NT2/D1 (cell line): ENCODE data around the gene TMED5.

Source experiments
- DNase-seq: peaks from one replicate; pipeline ENCODE4 v3.0.0-alpha.2; 2011; ENCODE audit warnings: low read depth, low spot score
- H3K27me3 ChIP-seq: 2 replicates; pipeline ENCODE4 v1.6.0; 2011; ENCODE audit warnings: mild to moderate bottlenecking; ENCODE audit not compliant: insufficient read length, insufficient read depth
- H3K36me3 ChIP-seq: 2 replicates; pipeline ENCODE4 v1.6.1; 2011; ENCODE audit warnings: mild to moderate bottlenecking, low read length, mixed read lengths; ENCODE audit not compliant: insufficient read depth, insufficient read length
- H3K4me1 ChIP-seq: 2 replicates; pipeline ENCODE4 v1.5.1; 2011; ENCODE audit not compliant: insufficient read depth, insufficient read length
- H3K4me3 ChIP-seq: 2 replicates; pipeline ENCODE4 v1.5.1; 2011; ENCODE audit warnings: low read depth; ENCODE audit not compliant: insufficient read length
- H3K9ac ChIP-seq: 2 replicates; pipeline ENCODE4 v1.6.0; 2011; ENCODE audit warnings: low read depth; ENCODE audit not compliant: insufficient read length
- H3K9me3 ChIP-seq: 2 replicates; pipeline ENCODE4 v1.5.1; 2011; ENCODE audit warnings: mild to moderate bottlenecking, low read length; ENCODE audit not compliant: insufficient read depth
- SUZ12 ChIP-seq: IDR thresholded peaks from 2 replicates; pipeline ENCODE4 v1.6.1; 2011; ENCODE audit not compliant: insufficient read length, insufficient read depth; ENCODE audit errors: extremely low read depth
- YY1 ChIP-seq: IDR thresholded peaks from 2 replicates; pipeline ENCODE4 v1.6.1; 2011; ENCODE audit not compliant: insufficient read length, insufficient read depth
- ZNF274 ChIP-seq: IDR thresholded peaks from 2 replicates; pipeline ENCODE4 v1.6.1; 2011; ENCODE audit warnings: mild to moderate bottlenecking, low read depth, low read length

Gene TMED5

DNA sequence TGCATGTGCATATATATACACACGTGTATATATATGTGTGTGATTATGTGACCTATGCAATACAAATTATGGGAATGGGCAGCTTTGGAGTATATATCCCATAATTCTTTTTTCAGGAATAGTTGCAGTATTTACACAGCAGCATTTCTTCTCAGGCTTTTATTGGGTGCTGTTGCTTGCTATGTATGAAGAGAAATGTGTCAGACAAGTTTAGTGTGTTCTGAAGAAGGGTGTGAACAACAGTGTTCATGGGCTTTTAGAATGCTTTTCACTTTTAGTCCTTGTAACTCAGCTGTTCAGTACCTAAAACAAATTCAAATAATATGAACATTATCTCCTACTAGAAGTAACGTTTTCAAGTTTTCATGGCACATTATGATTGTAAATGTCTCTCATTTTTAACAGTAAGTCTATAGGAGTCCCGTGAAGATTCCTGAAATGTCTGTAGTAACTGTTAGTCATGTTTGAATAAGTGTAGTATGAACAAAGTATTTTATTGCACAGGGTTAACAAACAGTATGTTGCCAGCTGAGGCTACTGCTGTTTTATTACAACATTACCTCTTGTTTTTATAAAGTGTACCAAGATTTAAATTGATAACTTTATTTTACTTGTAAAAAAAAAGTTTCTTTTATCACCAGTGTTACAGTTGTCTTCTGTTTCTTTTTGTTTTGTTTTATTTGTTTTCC, 42.5 kb downstream of the TMED5 start:
- Histone ChIP-seq H3K4me1 (no peaks in the 10 kb centered on the region), H3K4me3 (no peak overlapping the region), H3K9me3 (no peaks in the 10 kb centered on the region), H3K36me3 (peaks cover 83% of the 10 kb centered on the region), H3K9ac (no peak overlapping the region), H3K27me3 (no peaks in the 10 kb centered on the region)
- no peak for TF ChIP-seq ZNF274
- TF ChIP-seq YY1: no peak
- no peak for TF ChIP-seq SUZ12
- DNase-seq: no peak

DNA sequence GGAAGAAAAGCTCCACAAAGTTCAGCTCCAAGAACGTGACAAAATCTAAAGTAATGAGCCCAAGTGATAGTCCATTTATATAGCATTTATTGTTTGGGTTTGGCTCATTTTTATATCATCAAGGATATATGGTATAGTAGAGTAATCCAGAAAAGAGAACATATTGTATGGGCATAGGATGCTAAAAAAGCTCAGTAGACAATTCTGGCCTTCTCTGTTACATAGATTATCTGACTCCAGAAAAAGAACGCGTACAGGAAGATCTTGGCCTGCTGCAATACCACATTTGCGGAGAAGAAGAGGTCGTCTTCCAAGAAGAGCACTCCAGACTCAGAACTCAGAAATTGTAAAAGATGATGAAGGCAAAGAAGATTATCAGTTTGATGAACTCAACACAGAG, 43.8 kb downstream of the TMED5 start:
- Histone ChIP-seq H3K9me3 (no peaks in the 10 kb centered on the region), H3K36me3 (peaks cover 84% of the 10 kb centered on the region), H3K4me3 (no peak overlapping the region), H3K4me1 (no peaks in the 10 kb centered on the region), H3K9ac (no peak overlapping the region), H3K27me3 (no peaks in the 10 kb centered on the region)
- no peak for DNase-seq
- TF ChIP-seq SUZ12: no peak
- no peak for TF ChIP-seq ZNF274
- TF ChIP-seq YY1: no peak

DNA sequence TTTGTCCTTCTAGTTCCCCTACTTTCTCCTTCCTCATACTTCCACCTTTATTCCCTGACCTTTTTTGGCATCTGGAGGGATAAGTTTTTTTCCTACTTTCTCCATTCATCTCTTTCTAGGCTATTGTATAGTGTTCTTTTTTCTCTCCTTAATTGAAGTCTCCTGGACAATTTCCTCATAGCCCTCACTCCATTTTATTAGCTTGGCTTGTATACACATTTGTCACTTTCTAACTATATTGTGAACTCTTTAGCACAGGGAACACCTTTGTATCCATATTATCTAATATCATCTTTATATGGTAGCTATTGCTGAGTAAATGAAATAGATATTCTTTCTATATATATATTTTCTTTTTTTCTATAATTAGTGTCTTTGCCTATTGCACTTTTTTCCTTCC, 47.6 kb downstream of the TMED5 start:
- H3K36me3 ChIP-seq: peaks cover 86% of the 10 kb centered on the region
- DNase-seq: no peak
- no peak overlapping the region for H3K9ac ChIP-seq

DNA sequence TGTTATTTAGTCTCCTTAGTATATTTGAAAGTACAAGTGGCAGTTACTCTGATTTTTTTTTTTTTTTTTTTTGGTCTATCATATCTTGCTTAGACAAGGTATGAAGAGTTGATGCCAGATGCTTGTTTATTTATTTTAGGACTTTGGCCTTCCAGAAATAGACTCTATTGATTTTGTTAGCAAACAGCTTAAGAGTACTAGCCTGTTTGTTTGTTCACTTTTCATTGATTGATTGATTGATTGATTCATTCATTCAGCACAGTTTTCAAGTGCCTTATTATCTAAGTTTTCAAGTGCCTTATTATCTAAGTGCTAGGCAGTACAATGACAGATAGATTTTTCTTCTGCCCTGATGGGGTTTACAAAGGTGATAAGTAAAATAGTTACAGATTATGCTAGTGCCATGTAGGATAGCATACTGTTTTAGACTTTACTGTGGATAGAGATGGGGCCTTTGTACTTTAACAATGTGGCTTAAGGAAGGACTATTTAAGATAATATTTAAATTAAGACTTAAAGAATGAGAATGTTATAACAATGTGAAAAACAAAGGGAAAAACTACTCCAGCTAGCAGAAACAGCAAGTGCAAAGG, 50.6 kb downstream of the TMED5 start:
- Histone ChIP-seq H3K27me3 (no peaks in the 10 kb centered on the region), H3K36me3 (peaks cover 70% of the 10 kb centered on the region), H3K9me3 (no peaks in the 10 kb centered on the region), H3K4me1 (no peaks in the 10 kb centered on the region), H3K4me3 (no peak overlapping the region), H3K9ac (no peak overlapping the region)
- no peak for TF ChIP-seq SUZ12
- no peak for TF ChIP-seq ZNF274
- no peak for TF ChIP-seq YY1
- no peak for DNase-seq

More for the DNA sequence above, 47.6 kb downstream of the TMED5 start:
- Histone ChIP-seq H3K4me1 (no peaks in the 10 kb centered on the region), H3K4me3 (no peak overlapping the region), H3K9me3 (no peaks in the 10 kb centered on the region), H3K27me3 (no peaks in the 10 kb centered on the region)
- TF ChIP-seq ZNF274: no peak
- no peak for TF ChIP-seq SUZ12
- no peak for TF ChIP-seq YY1

DNA sequence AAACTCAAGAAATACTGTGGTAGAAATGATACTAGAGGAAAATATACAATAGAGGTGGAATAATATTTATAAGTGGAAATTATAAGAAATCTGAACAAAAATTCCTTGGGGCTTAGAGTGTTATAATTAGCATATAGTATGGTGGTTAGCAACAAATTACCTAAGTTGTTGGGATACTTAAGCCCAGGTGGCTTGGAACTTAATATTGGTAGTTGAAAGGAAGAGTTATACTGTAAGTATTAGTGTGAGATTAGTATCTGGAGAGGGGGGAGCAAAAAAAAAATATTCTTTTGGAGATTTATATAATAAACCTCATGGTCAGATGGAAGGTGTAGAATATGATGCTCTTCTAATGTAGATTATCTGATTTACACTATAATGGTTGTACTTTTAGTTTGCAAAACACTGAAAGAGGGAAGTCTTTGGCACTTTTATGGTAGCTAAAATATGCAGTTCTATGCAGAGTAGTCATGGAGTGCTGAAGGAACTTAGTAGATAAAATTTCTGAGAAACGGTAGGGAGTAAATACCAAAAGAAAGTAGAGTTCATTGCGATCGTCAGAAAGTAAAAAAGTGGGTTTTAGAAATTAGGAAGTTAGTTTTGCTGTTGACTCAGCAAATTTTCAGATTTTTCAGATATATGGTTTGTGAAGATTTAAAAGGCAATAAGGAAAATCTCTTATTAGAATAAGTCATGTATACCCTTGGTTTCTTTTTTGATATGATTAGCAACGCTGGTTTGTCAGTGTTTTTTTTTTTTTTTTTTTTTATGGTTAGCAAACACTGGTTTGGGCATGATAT, 55.5 kb downstream of the TMED5 start:
- Histone ChIP-seq H3K9ac (no peak overlapping the region), H3K4me1 (no peaks in the 10 kb centered on the region), H3K4me3 (no peak overlapping the region), H3K27me3 (no peaks in the 10 kb centered on the region), H3K36me3 (peaks cover 76% of the 10 kb centered on the region), H3K9me3 (no peaks in the 10 kb centered on the region)
- TF ChIP-seq ZNF274 (no peak), SUZ12 (no peak), YY1 (no peak)
- no peak for DNase-seq

DNA sequence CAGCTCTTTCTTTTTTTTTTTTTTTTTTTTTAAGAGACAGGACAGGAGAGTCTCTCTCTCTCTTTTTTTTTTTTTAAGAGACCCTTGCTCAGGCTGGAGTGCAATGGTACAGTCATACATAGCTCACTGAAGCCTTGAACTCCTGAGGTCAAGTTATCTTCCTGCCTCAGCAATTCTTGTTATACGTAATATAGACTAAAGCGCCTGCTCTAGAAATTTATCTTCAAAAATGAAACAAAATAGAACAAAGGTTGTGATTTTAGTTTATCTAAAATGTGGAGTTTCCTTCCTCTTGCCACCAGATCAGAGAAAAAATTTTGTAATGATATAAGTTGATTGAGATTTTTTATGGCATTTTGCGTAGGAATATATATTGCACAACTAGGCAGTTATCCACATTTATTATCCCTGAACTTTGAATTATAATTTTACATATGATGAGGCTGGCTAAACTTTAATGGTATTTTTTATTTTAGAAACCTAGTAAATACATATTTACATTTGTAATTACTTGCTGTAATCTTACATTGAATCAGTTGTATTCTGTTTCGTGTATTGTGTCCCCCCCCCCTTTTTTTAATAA, 56.9 kb downstream of the TMED5 start:
- Histone ChIP-seq H3K9ac (no peak overlapping the region), H3K27me3 (no peaks in the 10 kb centered on the region), H3K4me1 (no peaks in the 10 kb centered on the region), H3K36me3 (peaks cover 76% of the 10 kb centered on the region), H3K4me3 (no peak overlapping the region), H3K9me3 (no peaks in the 10 kb centered on the region)
- no peak for DNase-seq
- TF ChIP-seq YY1: no peak
- TF ChIP-seq ZNF274: no peak
- TF ChIP-seq SUZ12: no peak

DNA sequence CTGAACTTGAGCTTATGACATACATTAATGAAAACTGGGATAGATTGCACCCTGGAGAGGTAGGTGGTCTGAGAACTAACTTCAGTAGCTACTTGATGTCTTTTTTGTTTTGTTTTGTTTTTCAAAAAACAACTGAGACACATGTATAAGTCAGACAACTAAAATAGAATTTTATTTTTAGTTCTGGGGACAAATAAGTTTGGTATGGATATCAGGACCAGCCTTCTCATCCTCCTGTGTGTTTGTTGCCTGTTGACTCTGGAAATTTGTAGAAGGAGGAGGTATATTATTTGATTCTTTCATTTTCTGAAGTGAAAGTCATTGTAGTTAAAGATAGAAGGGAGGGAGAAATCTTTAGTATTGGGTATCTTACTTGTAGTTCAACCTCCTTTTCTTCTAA, 59.6 kb downstream of the TMED5 start:
- DNase-seq: no peak
- H3K36me3 ChIP-seq: peaks cover 86% of the 10 kb centered on the region
- H3K9ac ChIP-seq: no peak overlapping the region
- H3K27me3 ChIP-seq: no peaks in the 10 kb centered on the region
- no peaks in the 10 kb centered on the region for H3K4me1 ChIP-seq
- H3K4me3 ChIP-seq: no peak overlapping the region
- H3K9me3 ChIP-seq: no peaks in the 10 kb centered on the region
- TF ChIP-seq ZNF274 (no peak), SUZ12 (no peak), YY1 (no peak)
